Astrocyte (in vitro differentiated cells and primary cell): ENCODE measurements around the gene PLPPR5. TPM values are rescaled to one million over a fixed set of nuclear protein-coding genes. Genes with fewer than 3 reads are reported as not detected.
A peak's percentile ranks its signal among the peaks of the same experiment; 100 is the strongest.

Source experiments
- DNase-seq: peaks from one replicate; pipeline ENCODE4 v3.0.0-alpha.2; 2010; ENCODE audit warnings: low read depth
- FAIRE-seq: peaks from 2 replicates; lab custom pipeline; 2011; peaks lifted over from hg19 to GRCh38; lab: Jason Lieb, UNC
- H2AFZ ChIP-seq: 2 replicates; pipeline ENCODE4 v1.6.0; 2012; ENCODE audit warnings: low read depth, low read length, inconsistent platforms
- H3K27ac ChIP-seq: 2 replicates; pipeline ENCODE4 v1.5.1; 2011; ENCODE audit warnings: low read depth, low read length, inconsistent platforms
- H3K27me3 ChIP-seq: 2 replicates; pipeline ENCODE4 v1.6.0; 2011; ENCODE audit warnings: low read length, inconsistent platforms; ENCODE audit not compliant: insufficient read depth
- H3K36me3 ChIP-seq: 2 replicates; pipeline ENCODE4 v1.5.1; 2011; ENCODE audit warnings: low read length, inconsistent platforms; ENCODE audit not compliant: insufficient read depth
- H3K4me1 ChIP-seq: 2 replicates; pipeline ENCODE4 v1.5.1; 2011; ENCODE audit warnings: low read length, inconsistent platforms; ENCODE audit not compliant: insufficient read depth
- H3K4me2 ChIP-seq: 2 replicates; pipeline ENCODE4 v1.6.0; 2012; ENCODE audit warnings: low read length, inconsistent platforms
- H3K4me3 ChIP-seq: 2 replicates; pipeline ENCODE4 v1.5.1; 2011; ENCODE audit warnings: low read depth, mild to moderate bottlenecking, low read length, inconsistent platforms; ENCODE audit not compliant: insufficient read depth
- H3K79me2 ChIP-seq: 2 replicates; pipeline ENCODE4 v1.6.0; 2012; ENCODE audit warnings: mild to moderate bottlenecking, low read length, inconsistent platforms; ENCODE audit not compliant: insufficient read depth
- H3K9ac ChIP-seq: 2 replicates; pipeline ENCODE4 v1.6.0; 2012; ENCODE audit warnings: mild to moderate bottlenecking, low read length, inconsistent platforms
- H3K9me3 ChIP-seq: 2 replicates; pipeline ENCODE4 v1.5.1; 2012; ENCODE audit warnings: low read depth, mild to moderate bottlenecking, low read length, inconsistent platforms; ENCODE audit not compliant: insufficient read depth
- H4K20me1 ChIP-seq: 2 replicates; pipeline ENCODE4 v1.6.0; 2012; ENCODE audit warnings: low read length, inconsistent platforms; ENCODE audit not compliant: insufficient read depth
- H3K27ac Mint-ChIP-seq: one replicate; pipeline ENCODE4 v1.8.0; 2021; ENCODE audit warnings: mild to moderate bottlenecking, mixed read lengths; ENCODE audit not compliant: unreplicated experiment
- H3K27me3 Mint-ChIP-seq: one replicate; pipeline ENCODE4 v1.8.0; 2021; ENCODE audit warnings: low read depth, mixed read lengths; ENCODE audit not compliant: unreplicated experiment
- H3K36me3 Mint-ChIP-seq: one replicate; pipeline ENCODE4 v1.8.0; 2021; ENCODE audit warnings: low read depth, mixed read lengths; ENCODE audit not compliant: unreplicated experiment
- H3K4me1 Mint-ChIP-seq: one replicate; pipeline ENCODE4 v1.8.0; 2021; ENCODE audit warnings: low read depth, mixed read lengths; ENCODE audit not compliant: unreplicated experiment
- H3K4me3 Mint-ChIP-seq: one replicate; pipeline ENCODE4 v1.8.0; 2021; ENCODE audit warnings: mild to moderate bottlenecking, moderate library complexity, mixed read lengths; ENCODE audit not compliant: unreplicated experiment
- H3K9me3 Mint-ChIP-seq: one replicate; pipeline ENCODE4 v1.8.0; 2021; ENCODE audit warnings: mild to moderate bottlenecking, mixed read lengths; ENCODE audit not compliant: unreplicated experiment
- EZH2 ChIP-seq: IDR thresholded peaks from 2 replicates; pipeline ENCODE4 v1.6.1; 2012; ENCODE audit warnings: mild to moderate bottlenecking, low read length, inconsistent platforms; ENCODE audit not compliant: insufficient read depth
- total RNA-seq: library from RNA; stranded (reverse); gene quantifications from 2 replicates; pipeline ENCODE4 v1.2.1, GENCODE V29; 2021
- TF ChIP-seq, protein P1 (sequence below): IDR thresholded peaks from 2 replicates; pipeline ENCODE4 v1.5.1; 2011; ENCODE audit warnings: low read depth, mild to moderate bottlenecking, inconsistent platforms, low read length, moderate library complexity; ENCODE audit not compliant: insufficient read depth

PLPPR5 gene
- total RNA-seq, 1 donor from 2014 or later: 0.09 TPM

DNA sequence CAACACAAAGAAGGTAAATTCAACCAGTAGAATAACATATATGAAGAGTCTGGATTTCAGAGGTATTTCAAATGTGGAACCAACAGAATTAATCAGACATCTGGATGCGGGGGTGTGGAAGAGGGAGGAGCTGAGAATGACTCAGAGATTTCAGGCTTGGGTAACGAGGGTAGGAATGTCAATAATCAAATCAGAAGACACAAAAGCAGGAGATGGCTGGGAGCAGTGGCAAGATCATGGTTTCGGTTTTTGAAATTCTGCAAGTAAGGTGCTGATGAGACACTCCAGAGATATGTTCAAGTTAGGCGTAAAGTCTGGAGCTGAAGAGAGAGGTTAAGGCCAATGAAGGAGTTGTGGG lies 64.0 kb downstream of the PLPPR5 start:
- TF ChIP-seq, protein P1, sequence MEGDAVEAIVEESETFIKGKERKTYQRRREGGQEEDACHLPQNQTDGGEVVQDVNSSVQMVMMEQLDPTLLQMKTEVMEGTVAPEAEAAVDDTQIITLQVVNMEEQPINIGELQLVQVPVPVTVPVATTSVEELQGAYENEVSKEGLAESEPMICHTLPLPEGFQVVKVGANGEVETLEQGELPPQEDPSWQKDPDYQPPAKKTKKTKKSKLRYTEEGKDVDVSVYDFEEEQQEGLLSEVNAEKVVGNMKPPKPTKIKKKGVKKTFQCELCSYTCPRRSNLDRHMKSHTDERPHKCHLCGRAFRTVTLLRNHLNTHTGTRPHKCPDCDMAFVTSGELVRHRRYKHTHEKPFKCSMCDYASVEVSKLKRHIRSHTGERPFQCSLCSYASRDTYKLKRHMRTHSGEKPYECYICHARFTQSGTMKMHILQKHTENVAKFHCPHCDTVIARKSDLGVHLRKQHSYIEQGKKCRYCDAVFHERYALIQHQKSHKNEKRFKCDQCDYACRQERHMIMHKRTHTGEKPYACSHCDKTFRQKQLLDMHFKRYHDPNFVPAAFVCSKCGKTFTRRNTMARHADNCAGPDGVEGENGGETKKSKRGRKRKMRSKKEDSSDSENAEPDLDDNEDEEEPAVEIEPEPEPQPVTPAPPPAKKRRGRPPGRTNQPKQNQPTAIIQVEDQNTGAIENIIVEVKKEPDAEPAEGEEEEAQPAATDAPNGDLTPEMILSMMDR: no peak
- no peak for TF ChIP-seq EZH2
- Histone ChIP-seq H3K36me3 (no peaks in the 10 kb centered on the region), H2AFZ (peak overlapping the region; percentile 32), H3K27me3 (no peaks in the 10 kb centered on the region), H3K4me1 (peaks cover 7% of the 10 kb centered on the region), H3K79me2 (no peaks in the 10 kb centered on the region), H3K9me3 (no peaks in the 10 kb centered on the region), H3K9ac (no peak overlapping the region), H4K20me1 (no peaks in the 10 kb centered on the region), H3K4me2 (peak overlapping the region; percentile 70), H3K27ac (peak overlapping the region; percentile 34), H3K4me3 (no peak overlapping the region)
- no peak overlapping the region for H3K4me3 Mint-ChIP-seq
- peaks cover 11% of the 10 kb centered on the region for H3K4me1 Mint-ChIP-seq
- FAIRE-seq (no peak), DNase-seq (peak; percentile 77)
- no peaks in the 10 kb centered on the region for H3K9me3 Mint-ChIP-seq
- H3K27ac Mint-ChIP-seq: peak overlapping the region; percentile 17
- no peaks in the 10 kb centered on the region for H3K36me3 Mint-ChIP-seq
- H3K27me3 Mint-ChIP-seq: peaks cover 3% of the 10 kb centered on the region

DNA sequence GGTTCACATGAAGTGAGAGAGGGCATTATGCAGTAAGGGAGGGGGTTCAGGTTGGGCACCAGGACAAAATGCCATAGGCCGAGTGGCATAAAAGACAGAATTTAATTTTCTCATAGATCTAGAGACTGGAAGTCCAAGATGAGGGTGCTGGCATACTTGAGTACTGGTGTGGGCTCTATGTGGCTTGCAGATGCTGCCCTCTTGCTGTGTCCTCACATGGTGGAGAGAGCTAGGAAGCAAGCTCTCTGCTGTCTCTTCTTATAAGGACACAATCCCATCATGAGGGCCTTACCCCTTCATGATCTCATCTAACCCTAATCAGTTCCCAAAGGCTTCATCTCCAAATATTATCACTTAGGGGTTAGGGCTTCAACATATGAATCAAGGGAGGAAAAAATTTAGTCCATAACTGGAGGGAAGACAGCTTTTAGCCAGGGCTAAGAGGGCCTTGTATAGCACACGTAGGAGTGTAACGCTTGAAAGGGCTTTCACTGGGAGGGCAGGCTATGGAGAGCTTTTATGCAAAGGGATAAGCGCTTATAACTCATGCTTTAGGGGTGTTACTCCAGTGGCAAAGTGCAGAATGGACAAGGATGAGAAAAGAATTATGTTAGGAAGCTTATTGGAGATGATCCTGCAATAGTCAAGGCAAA lies 64.5 kb downstream of the PLPPR5 start:
- Mint-ChIP-seq H3K27me3 (peaks cover 3% of the 10 kb centered on the region), H3K9me3 (no peaks in the 10 kb centered on the region), H3K36me3 (no peaks in the 10 kb centered on the region), H3K27ac (no peak overlapping the region), H3K4me3 (no peak overlapping the region), H3K4me1 (peaks cover 11% of the 10 kb centered on the region)
- H2AFZ ChIP-seq: no peak overlapping the region
- no peak for FAIRE-seq
- peak overlapping the region; percentile 70 for H3K4me2 ChIP-seq
- no peaks in the 10 kb centered on the region for H3K27me3 ChIP-seq
- peak overlapping the region; percentile 34 for H3K27ac ChIP-seq
- H4K20me1 ChIP-seq: no peaks in the 10 kb centered on the region
- peaks cover 7% of the 10 kb centered on the region for H3K4me1 ChIP-seq
- no peaks in the 10 kb centered on the region for H3K36me3 ChIP-seq
- no peak for TF ChIP-seq EZH2
- TF ChIP-seq, protein P1: no peak
- no peaks in the 10 kb centered on the region for H3K79me2 ChIP-seq
- H3K9me3 ChIP-seq: no peaks in the 10 kb centered on the region
- DNase-seq: no peak
- H3K9ac ChIP-seq: no peak overlapping the region
- no peak overlapping the region for H3K4me3 ChIP-seq

DNA sequence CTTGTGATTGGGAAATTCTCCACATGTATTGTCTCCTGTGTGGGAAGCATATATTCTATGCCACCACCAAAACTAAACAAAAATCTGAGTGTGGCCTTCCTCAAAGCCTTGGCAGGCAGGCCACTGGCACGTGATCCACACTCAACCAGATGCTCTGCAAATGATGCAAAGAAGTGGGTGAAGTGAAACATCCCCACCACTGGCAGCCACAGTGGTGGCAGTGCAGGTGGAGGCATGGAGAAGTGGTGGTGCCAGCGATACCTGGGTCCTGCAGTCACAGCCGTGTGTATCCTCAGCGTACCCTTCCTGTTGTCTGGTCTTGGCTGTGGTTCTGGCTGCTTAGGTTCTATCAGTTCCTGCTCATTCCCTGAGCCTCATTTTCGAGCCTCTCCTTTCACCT lies 65.2 kb downstream of the PLPPR5 start:
- Histone ChIP-seq H3K9ac (no peak overlapping the region), H2AFZ (no peak overlapping the region), H3K4me3 (no peak overlapping the region), H3K27me3 (no peaks in the 10 kb centered on the region), H3K27ac (no peak overlapping the region), H3K79me2 (no peaks in the 10 kb centered on the region), H3K36me3 (no peaks in the 10 kb centered on the region), H4K20me1 (no peaks in the 10 kb centered on the region), H3K9me3 (no peaks in the 10 kb centered on the region), H3K4me1 (peaks cover 7% of the 10 kb centered on the region), H3K4me2 (no peak overlapping the region)
- no peak for FAIRE-seq
- H3K27me3 Mint-ChIP-seq: peaks cover 3% of the 10 kb centered on the region
- DNase-seq: no peak
- peaks cover 11% of the 10 kb centered on the region for H3K4me1 Mint-ChIP-seq
- H3K4me3 Mint-ChIP-seq: no peak overlapping the region
- H3K27ac Mint-ChIP-seq: no peak overlapping the region
- H3K36me3 Mint-ChIP-seq: no peaks in the 10 kb centered on the region
- no peaks in the 10 kb centered on the region for H3K9me3 Mint-ChIP-seq
- no peak for TF ChIP-seq EZH2
- TF ChIP-seq, protein P1: no peak
